CD4-positive, alpha-beta T cell (primary cell): ENCODE data around the gene NUDT16L1. TPM values are rescaled to one million over a fixed set of nuclear protein-coding genes. Genes with fewer than 3 reads are reported as not detected.

Experiments used
- ATAC-seq: fragments of 200-7000 bp; cut with Tn5 transposase; one replicate; pipeline ENCODE4 v1.10.0; 2022; ENCODE audit warnings: mild to moderate bottlenecking; ENCODE audit not compliant: poor library complexity
- CTCF ChIA-PET: fragments of 350-600 bp; sonication (Branson Sonifier 250); formaldehyde crosslinking; loops from one replicate; lab custom pipeline; 2021; ENCODE audit warnings: antibody characterized with exemption, inconsistent platforms; lab: Charles Lee
- POLR2A ChIA-PET: fragments of 350-600 bp; sonication (Branson Sonifier 250); formaldehyde crosslinking; loops from one replicate; lab custom pipeline; 2021; ENCODE audit warnings: antibody characterized with exemption, inconsistent platforms; lab: Charles Lee
- DNase-seq, 14 experiments: peaks; one replicate each; pipeline ENCODE4 v3.0.0-alpha.2; 2013 to 2020; ENCODE audit warnings: mixed read lengths in 2 of 14
- H3K27ac ChIP-seq, 2 donors: one replicate each; pipeline versions ENCODE4 v1.5.1 to v1.7.0; 2013; ENCODE audit warnings: low read length in 2 of 2, low read depth in 1 of 2, mild to moderate bottlenecking in 1 of 2
- H3K27me3 ChIP-seq, 2 experiments: 1 replicate in 1 of 2; 2 replicates in 1 of 2; pipeline versions ENCODE4 v1.6.1 to v1.7.0; 2013; ENCODE audit warnings: low read length in 2 of 2, control low read depth in 1 of 2, mild to moderate bottlenecking in 1 of 2, moderate library complexity in 1 of 2; ENCODE audit not compliant: insufficient read depth in 2 of 2, control insufficient read depth in 1 of 2
- H3K36me3 ChIP-seq: one replicate; pipeline ENCODE4 v1.6.1; 2013; ENCODE audit warnings: low read length, control low read depth; ENCODE audit not compliant: insufficient read depth
- H3K4me1 ChIP-seq: one replicate; pipeline ENCODE4 v1.6.1; 2013; ENCODE audit warnings: low read length, control low read depth; ENCODE audit not compliant: insufficient read depth
- H3K4me3 ChIP-seq: one replicate; pipeline ENCODE4 v1.5.1; 2013; ENCODE audit warnings: mild to moderate bottlenecking, low read length, moderate library complexity
- H3K9me3 ChIP-seq, 2 experiments: 1 replicate in 1 of 2; 2 replicates in 1 of 2; pipeline versions ENCODE4 v1.6.1 to v1.7.0; 2013; ENCODE audit warnings: low read length in 2 of 2, mild to moderate bottlenecking in 2 of 2, control low read depth in 1 of 2, moderate library complexity in 1 of 2; ENCODE audit not compliant: control insufficient read depth in 1 of 2, insufficient read depth in 1 of 2
- H3K27ac Mint-ChIP-seq: one replicate; pipeline ENCODE4 v1.8.0; 2020; ENCODE audit warnings: mixed read lengths
- H3K27me3 Mint-ChIP-seq: one replicate; pipeline ENCODE4 v1.8.0; 2021; ENCODE audit warnings: mixed read lengths
- H3K36me3 Mint-ChIP-seq: one replicate; pipeline ENCODE4 v1.8.0; 2021; ENCODE audit warnings: low read depth, mixed read lengths
- H3K4me1 Mint-ChIP-seq: one replicate; pipeline ENCODE4 v1.8.0; 2021; ENCODE audit warnings: low read depth, mixed read lengths
- H3K4me3 Mint-ChIP-seq: one replicate; pipeline ENCODE4 v1.8.0; 2020; ENCODE audit warnings: mild to moderate bottlenecking, mixed read lengths
- H3K9me3 Mint-ChIP-seq: one replicate; pipeline ENCODE4 v1.8.0; 2020; ENCODE audit warnings: mixed read lengths
- intact Hi-C, 2 experiments: fragments of 100-400 bp; cut with DNase I in 1 of 2; cut with micrococcal nuclease in 1 of 2; formaldehyde crosslinking; loops; one replicate each; pipeline versions ENCODE4 v1.15.1 to v1.9.0; 2023 to 2025; cut with DNase I, micrococcal nuclease
- total RNA-seq, 174 experiments: library from RNA in 2 of 174; stranded (reverse) in 2 of 174; gene quantifications; one replicate each; pipeline ENCODE4 v1.2.3 and lab custom pipeline; 2021 to 2026
- TF ChIP-seq, protein P1 (sequence below): fragments of 200-600 bp; IDR thresholded peaks from one replicate; pipeline ENCODE4 v1.8.0; 2022; ENCODE audit warnings: antibody characterized with exemption, mild to moderate bottlenecking

The NUDT16L1 gene
- total RNA-seq, 2 experiments from 2014 or later = 75.2 to 78.9 TPM

DNA sequence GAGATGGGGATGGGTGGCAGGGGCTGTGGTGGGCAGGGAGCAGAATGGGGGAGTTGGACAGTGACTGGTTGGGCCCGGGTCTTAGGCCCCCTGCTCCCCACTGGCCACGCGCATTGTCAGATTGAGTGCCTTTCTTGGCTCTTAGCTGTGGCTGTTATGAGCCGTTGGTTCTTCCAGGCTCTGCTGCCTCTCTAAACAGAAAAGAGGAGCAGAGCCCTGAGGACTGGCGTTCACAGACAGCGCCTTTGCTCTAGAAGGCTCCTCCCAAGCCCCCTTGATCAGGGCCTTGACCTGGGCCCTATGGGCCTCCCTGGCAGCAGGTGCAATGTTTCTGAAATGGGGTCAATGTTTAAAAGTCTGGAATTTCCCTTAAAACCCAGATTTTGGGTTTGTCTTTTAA lies 14.8 kb upstream of the NUDT16L1 start:
- Mint-ChIP-seq H3K4me3 (no peak overlapping the region), H3K4me1 (peaks cover 34% of the 10 kb centered on the region), H3K9me3 (no peaks in the 10 kb centered on the region), H3K27me3 (no peaks in the 10 kb centered on the region), H3K36me3 (peaks cover 27% of the 10 kb centered on the region), H3K27ac (peak overlapping the region; percentile 68)
- Histone ChIP-seq H3K4me1 (peaks cover 57% of the 10 kb centered on the region), H3K9me3 (no peaks in the 10 kb centered on the region), H3K4me3 (no peak overlapping the region), H3K27ac (no peak overlapping the region), H3K36me3 (peaks cover 32% of the 10 kb centered on the region), H3K27me3 (no peaks in the 10 kb centered on the region)
- POLR2A ChIA-PET = no interaction called here
- TF ChIP-seq, protein P1, sequence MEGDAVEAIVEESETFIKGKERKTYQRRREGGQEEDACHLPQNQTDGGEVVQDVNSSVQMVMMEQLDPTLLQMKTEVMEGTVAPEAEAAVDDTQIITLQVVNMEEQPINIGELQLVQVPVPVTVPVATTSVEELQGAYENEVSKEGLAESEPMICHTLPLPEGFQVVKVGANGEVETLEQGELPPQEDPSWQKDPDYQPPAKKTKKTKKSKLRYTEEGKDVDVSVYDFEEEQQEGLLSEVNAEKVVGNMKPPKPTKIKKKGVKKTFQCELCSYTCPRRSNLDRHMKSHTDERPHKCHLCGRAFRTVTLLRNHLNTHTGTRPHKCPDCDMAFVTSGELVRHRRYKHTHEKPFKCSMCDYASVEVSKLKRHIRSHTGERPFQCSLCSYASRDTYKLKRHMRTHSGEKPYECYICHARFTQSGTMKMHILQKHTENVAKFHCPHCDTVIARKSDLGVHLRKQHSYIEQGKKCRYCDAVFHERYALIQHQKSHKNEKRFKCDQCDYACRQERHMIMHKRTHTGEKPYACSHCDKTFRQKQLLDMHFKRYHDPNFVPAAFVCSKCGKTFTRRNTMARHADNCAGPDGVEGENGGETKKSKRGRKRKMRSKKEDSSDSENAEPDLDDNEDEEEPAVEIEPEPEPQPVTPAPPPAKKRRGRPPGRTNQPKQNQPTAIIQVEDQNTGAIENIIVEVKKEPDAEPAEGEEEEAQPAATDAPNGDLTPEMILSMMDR = no peak
- DNase-seq (no peak), ATAC-seq (no peak)
- CTCF ChIA-PET = no interaction called here
- intact Hi-C loops = no loop called here

DNA sequence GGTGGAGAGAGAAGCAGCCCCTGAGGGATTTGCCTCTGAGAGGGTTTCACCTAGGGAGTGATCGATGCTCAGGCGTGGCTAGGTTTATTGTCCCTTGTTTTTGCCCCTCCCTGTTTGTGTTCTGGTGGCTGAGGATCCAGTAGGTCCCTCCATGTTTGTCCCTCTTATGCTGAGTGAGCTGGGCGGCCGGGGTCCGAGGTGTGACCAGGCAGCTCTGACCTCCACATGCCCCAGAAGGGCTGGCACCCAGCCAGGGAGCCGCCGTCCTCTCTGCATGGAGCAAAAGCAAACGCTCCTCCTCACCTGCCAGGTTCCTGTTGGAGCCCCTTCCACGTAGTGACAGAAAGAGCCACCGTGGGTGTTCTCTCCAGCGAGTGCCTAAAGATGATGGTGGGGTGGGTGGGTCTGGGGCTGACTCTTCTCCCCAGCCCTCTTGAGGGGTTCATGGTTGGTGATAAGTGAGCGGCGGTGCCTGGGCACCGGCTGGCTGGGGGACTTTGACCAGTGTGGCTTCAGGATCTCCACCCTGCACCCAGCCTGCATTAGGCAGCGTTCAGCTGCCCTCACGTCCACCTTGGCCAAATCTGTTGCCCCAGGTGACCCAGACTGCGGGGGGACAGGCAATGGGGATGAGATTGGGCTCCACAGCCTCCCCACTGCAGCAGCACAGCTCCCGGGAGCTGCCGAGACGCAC lies 14.1 kb upstream of the NUDT16L1 start:
- Mint-ChIP-seq H3K4me3 (no peak overlapping the region), H3K36me3 (peaks cover 27% of the 10 kb centered on the region), H3K27me3 (no peaks in the 10 kb centered on the region), H3K27ac (peak overlapping the region; percentile 68), H3K9me3 (no peaks in the 10 kb centered on the region), H3K4me1 (peaks cover 34% of the 10 kb centered on the region)
- TF ChIP-seq, protein P1 = no peak
- peaks cover 57% of the 10 kb centered on the region for H3K4me1 ChIP-seq
- intact Hi-C loops = no loop called here
- ATAC-seq = no peak
- H3K27ac ChIP-seq = no peak overlapping the region
- CTCF ChIA-PET = interaction anchor here (0.7 kb wide), 1 partner anchor 55 kb away, joined by 4 read pairs; the partner anchor contains the start of gene MGRN1
- H3K4me3 ChIP-seq = no peak overlapping the region
- POLR2A ChIA-PET = interaction anchor here (1.2 to 2.7 kb wide), 2 partner anchors 14 to 174 kb away, joined by 4 to 10 read pairs; partner anchors contain the start of gene NUDT16L1
- no peaks in the 10 kb centered on the region for H3K27me3 ChIP-seq
- no peak for DNase-seq
- no peaks in the 10 kb centered on the region for H3K9me3 ChIP-seq
- peaks cover 35% of the 10 kb centered on the region for H3K36me3 ChIP-seq

DNA sequence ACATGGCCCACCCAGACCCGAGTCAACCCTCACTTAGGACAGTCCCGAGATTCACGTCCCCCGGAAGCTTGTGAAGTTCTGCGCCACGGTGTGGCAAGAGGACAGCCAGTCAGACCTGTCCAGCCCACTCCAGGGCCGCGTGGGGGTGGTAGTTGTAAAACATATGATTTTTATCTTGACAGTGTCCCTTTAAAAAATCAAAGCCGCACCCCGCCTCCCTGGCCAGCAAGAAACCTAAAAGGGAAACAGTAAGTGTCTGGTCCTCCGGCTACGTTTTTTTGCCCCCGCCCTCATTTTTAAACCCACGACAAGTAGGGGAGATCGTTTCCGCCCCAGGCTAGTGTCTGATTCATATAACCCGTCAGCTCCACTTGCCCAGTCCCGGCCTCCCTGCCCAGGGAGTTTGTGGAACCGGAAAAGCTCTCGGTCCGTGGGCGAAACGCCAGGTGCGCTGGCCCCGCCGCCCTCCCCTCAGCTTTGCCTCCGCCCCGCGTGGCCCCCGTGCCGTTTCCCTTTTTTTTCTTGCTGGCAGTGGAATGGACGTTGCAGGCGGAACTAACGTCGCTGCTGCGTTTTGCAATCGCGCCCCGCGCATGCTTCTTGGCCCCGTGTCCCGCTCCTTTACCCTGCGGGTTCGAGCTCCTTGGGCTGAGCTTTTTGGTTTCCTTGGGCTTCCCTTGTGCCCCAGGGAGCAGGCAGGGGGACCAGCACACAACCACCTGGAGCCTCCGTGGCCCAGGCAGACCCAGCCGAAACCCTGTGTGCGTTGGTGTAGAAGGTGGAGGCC lies 13.3 kb upstream of the NUDT16L1 start:
- Histone ChIP-seq H3K36me3 (peaks cover 41% of the 10 kb centered on the region), H3K9me3 (no peaks in the 10 kb centered on the region), H3K27me3 (no peaks in the 10 kb centered on the region), H3K4me3 (no peak overlapping the region), H3K27ac (no peak overlapping the region), H3K4me1 (peaks cover 54% of the 10 kb centered on the region)
- peak overlapping the region; percentile 42 for H3K27ac Mint-ChIP-seq
- no peaks in the 10 kb centered on the region for H3K9me3 Mint-ChIP-seq
- peak overlapping the region; percentile 30 for H3K4me3 Mint-ChIP-seq
- intact Hi-C loops = no loop called here
- ChIA-PET POLR2A (interaction anchor here (1.2 to 2.7 kb wide), 3 partner anchors 13 to 174 kb away, joined by 3 to 10 read pairs (median 4); partner anchors contain the start of gene NUDT16L1), CTCF (interaction anchor here (0.7 kb wide), 1 partner anchor 56 kb away, joined by 4 read pairs; the partner anchor contains the start of gene MGRN1)
- ATAC-seq (no peak), DNase-seq (peak in 2 of 14 experiments; percentile 59 to 69)
- H3K4me1 Mint-ChIP-seq = peaks cover 34% of the 10 kb centered on the region
- no peaks in the 10 kb centered on the region for H3K27me3 Mint-ChIP-seq
- H3K36me3 Mint-ChIP-seq = peaks cover 33% of the 10 kb centered on the region
- TF ChIP-seq, protein P1 = no peak
